ENCODE data around the gene WWC2.

DNA sequence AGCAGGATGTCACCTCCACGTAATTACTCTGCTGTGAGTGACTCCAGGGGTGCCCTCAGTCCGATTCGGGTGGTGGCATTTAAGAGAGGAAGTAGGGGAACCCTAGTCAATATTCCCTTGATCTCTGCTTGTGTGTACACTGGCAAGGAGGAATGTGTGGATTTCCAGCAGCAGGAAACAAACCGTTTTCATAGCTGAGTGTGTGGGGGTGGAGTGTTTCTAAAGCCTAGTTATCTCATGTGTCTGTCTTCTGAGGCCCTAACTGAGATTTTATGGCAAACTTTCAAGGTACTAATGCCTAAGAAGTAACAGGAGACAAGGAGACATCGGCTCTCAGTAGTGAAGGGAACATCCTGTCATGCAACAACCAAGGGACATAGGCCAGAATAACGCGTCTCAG is 229.8 kb downstream of the WWC2 start:
- TF ChIP-seq, protein P1, sequence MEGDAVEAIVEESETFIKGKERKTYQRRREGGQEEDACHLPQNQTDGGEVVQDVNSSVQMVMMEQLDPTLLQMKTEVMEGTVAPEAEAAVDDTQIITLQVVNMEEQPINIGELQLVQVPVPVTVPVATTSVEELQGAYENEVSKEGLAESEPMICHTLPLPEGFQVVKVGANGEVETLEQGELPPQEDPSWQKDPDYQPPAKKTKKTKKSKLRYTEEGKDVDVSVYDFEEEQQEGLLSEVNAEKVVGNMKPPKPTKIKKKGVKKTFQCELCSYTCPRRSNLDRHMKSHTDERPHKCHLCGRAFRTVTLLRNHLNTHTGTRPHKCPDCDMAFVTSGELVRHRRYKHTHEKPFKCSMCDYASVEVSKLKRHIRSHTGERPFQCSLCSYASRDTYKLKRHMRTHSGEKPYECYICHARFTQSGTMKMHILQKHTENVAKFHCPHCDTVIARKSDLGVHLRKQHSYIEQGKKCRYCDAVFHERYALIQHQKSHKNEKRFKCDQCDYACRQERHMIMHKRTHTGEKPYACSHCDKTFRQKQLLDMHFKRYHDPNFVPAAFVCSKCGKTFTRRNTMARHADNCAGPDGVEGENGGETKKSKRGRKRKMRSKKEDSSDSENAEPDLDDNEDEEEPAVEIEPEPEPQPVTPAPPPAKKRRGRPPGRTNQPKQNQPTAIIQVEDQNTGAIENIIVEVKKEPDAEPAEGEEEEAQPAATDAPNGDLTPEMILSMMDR (IDR thresholded peaks at IDR 0.05) = no peak
- no peak for TF ChIP-seq POLR2A (IDR thresholded peaks at IDR 0.05)
